ENCODE data around the gene URB2.
"Not testable (repeated sequence)": the region's sequence is repeated elsewhere in the genome, so short reads cannot be mapped to it uniquely, and the experiment has no call there.

The URB2 gene

DNA sequence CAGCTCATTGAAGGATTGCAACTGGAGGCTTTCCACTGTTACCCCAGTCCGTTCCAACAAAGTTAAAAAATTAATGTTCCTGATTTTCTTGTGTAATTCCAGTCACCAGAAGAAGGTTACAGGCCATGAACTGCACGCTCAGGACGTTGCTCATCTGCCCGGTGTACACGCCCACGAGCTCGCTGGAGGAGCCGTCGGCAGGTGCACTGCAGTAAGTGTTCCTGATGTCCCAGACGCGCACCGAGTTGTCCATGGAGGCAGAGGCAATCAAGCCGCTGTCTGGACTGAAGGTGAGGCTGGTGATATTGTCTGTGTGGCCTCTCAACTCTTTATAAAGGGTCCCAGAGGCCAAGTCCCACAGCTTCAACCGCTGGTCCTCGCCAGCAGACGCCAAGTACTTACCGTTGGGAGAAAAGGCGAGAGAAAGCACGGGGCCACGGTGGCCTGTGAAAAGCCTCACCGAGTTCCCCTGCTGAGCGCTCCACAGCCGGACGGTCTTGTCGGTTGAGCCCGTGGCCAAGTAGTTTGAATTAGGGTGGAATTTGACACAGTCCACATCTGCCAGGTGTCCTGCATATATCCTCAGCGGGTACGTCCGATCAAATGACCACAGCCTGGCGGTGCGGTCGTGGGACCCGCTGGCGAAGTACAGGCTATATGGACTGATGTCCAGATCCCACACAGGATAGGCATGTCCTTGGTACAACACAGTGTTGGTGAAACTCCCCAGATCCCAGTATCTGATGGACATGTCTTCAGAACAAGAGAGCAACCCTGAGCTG, 31.6 kb upstream of the URB2 start:
- Histone ChIP-seq H3K27ac (no peak overlapping the region), H3K9me3 (no peaks in the 10 kb centered on the region), H3K4me1 (ENCODE audit: control insufficient read depth in 1 of 2, insufficient read depth in 1 of 2, low read depth in 1 of 2, low read length in 1 of 2) (no peaks in the 10 kb centered on the region), H3K4me3 (ENCODE audit: low read depth in 1 of 2, low read length in 1 of 2) (no peak overlapping the region), H3K27me3 (no peaks in the 10 kb centered on the region), H3K36me3 (peaks cover 43% of the 10 kb centered on the region)
- TF ChIP-seq, protein P1, sequence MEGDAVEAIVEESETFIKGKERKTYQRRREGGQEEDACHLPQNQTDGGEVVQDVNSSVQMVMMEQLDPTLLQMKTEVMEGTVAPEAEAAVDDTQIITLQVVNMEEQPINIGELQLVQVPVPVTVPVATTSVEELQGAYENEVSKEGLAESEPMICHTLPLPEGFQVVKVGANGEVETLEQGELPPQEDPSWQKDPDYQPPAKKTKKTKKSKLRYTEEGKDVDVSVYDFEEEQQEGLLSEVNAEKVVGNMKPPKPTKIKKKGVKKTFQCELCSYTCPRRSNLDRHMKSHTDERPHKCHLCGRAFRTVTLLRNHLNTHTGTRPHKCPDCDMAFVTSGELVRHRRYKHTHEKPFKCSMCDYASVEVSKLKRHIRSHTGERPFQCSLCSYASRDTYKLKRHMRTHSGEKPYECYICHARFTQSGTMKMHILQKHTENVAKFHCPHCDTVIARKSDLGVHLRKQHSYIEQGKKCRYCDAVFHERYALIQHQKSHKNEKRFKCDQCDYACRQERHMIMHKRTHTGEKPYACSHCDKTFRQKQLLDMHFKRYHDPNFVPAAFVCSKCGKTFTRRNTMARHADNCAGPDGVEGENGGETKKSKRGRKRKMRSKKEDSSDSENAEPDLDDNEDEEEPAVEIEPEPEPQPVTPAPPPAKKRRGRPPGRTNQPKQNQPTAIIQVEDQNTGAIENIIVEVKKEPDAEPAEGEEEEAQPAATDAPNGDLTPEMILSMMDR (IDR thresholded peaks at IDR 0.05): no peak

DNA sequence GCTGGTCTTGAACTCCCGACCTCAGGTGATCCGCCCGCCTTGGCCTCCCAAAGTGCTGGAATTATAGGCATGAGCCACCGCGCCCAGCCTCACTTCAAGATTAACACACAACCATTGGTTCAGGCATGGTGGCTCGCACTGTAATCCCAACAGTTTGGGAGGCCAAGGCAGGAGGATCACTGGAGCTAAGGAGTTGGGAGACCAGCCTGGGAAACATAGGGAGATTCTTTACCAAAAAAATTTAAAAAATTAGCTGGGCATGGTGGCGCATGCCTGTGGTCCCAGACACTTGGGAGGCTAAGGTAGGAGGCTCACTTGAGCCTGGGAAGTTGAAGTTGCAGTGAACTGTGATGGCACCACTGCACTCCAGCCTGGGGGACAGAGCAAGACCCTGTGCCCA, 30.2 kb upstream of the URB2 start:
- not testable (repeated sequence) for H3K4me1 ChIP-seq (ENCODE audit: control insufficient read depth in 1 of 2, insufficient read depth in 1 of 2, low read depth in 1 of 2, low read length in 1 of 2); H3K27me3 ChIP-seq; H3K27ac ChIP-seq; H3K4me3 ChIP-seq (ENCODE audit: low read depth in 1 of 2, low read length in 1 of 2); H3K9me3 ChIP-seq
- H3K36me3 ChIP-seq: peaks cover 53% of the 10 kb centered on the region

DNA sequence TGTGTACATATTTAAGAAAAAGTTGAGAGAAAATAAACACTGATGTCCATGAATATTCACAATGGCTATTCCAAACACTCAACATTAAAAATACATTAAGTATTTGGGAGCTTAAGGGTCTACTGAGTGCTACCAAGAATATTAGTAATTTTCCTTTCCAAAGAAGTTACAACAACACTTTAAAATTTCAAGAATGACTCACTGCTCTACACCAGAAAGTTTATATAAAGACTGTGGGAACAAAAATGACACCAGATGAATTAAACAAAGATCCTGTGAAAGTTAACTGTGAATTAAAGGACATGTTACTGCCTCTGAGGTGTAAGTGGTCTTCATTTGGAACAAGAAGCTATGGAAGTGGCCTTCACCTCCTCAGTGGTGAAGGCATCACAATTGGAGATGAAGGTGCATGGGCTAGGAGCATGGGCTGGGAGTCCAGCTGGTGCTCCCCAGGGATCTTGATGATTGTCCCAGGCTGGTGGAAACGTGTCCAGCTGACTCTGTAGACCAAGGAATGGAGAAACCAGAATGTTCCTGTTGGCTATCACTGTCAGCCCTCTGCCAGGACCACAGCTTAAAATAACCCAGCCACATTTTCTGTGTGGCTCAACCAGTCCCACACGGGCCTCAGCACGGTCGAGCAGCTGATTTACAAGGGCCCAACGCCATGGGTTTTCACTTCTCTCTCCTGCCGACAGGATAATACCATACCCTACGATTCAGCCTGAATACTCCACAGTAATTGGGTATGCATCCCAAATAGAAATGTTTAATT, 28.9 kb upstream of the URB2 start:
- H3K27ac ChIP-seq: no peak overlapping the region
- no peaks in the 10 kb centered on the region for H3K27me3 ChIP-seq
- TF ChIP-seq, protein P1 (IDR thresholded peaks at IDR 0.05): no peak
- no peak overlapping the region for H3K4me3 ChIP-seq (ENCODE audit: low read depth in 1 of 2, low read length in 1 of 2)
- no peaks in the 10 kb centered on the region for H3K9me3 ChIP-seq
- peaks cover 61% of the 10 kb centered on the region for H3K36me3 ChIP-seq
- H3K4me1 ChIP-seq (ENCODE audit: control insufficient read depth in 1 of 2, insufficient read depth in 1 of 2, low read depth in 1 of 2, low read length in 1 of 2): no peaks in the 10 kb centered on the region

DNA sequence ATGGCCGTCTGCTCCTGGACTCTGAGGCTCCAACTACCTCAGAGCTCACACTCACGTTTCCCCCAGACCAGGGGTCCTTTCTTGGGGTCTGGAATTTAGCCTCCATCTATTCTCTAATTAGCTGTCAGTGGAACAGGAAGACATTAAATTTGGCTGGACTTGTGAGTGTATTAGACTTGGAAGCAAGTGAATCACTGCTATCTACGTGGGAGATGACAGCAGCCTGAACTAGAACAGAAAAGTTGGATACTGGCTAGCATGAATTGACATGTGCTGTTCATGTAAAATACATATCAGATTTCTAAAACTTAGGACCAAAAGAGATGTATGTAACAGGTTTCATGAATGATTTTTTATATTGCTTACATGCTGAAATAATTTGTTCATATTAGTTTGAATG, 28.2 kb upstream of the URB2 start:
- TF ChIP-seq, protein P1 (IDR thresholded peaks at IDR 0.05): no peak
- no peak overlapping the region for H3K4me3 ChIP-seq (ENCODE audit: low read depth in 1 of 2, low read length in 1 of 2)
- no peak overlapping the region for H3K27ac ChIP-seq
- H3K9me3 ChIP-seq: no peaks in the 10 kb centered on the region
- H3K27me3 ChIP-seq: no peaks in the 10 kb centered on the region
- H3K4me1 ChIP-seq (ENCODE audit: control insufficient read depth in 1 of 2, insufficient read depth in 1 of 2, low read depth in 1 of 2, low read length in 1 of 2): no peaks in the 10 kb centered on the region
- H3K36me3 ChIP-seq: peaks cover 62% of the 10 kb centered on the region

DNA sequence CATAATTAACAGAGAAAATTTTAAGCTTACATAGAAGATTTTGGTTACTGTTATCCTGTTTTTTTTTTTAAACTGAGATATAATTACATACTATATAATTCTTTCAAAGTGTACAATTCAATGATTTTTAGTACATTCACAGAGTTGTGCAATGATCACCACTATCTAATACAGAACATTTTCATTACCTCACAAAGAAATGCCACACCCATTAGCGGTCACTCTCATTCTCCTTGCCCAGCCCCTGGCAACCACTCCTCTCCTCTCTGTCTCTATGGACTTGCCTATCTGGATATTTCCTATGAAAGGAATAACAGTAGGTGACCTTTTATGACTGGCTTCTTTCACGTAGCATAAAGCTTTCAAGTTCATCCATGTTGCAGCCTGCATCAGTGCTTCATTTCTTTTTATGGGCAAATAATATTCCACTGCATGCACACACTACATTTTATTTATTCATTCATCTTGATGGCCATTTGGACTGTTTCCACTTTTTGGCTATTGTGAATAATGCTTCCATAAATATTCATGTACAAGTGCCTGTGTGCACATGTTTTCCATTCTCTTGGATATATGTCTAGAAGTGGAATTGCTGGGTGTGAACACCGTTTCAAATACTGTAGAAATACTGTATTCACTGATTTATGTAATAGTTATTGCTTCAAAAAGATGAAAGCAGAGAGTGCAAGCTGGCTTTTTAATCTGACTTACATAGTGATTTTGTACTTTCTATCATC, 26.7 kb upstream of the URB2 start:
- no peaks in the 10 kb centered on the region for H3K27me3 ChIP-seq
- no peaks in the 10 kb centered on the region for H3K4me1 ChIP-seq (ENCODE audit: control insufficient read depth in 1 of 2, insufficient read depth in 1 of 2, low read depth in 1 of 2, low read length in 1 of 2)

More for the DNA sequence above, 26.7 kb upstream of the URB2 start:
- TF ChIP-seq, protein P1 (IDR thresholded peaks at IDR 0.05): no peak
- no peak overlapping the region for H3K27ac ChIP-seq
- H3K4me3 ChIP-seq (ENCODE audit: low read depth in 1 of 2, low read length in 1 of 2): no peak overlapping the region
- peaks cover 60% of the 10 kb centered on the region for H3K36me3 ChIP-seq
- H3K9me3 ChIP-seq: no peaks in the 10 kb centered on the region
